Pulmonary artery endothelial cell (primary cell): ENCODE data around the gene CMSS1. TPM values are rescaled to one million over a fixed set of nuclear protein-coding genes. Genes with fewer than 3 reads are reported as not detected.

Experiments
- DNase-seq: peaks from one replicate; pipeline ENCODE4 v3.0.0-alpha.2; 2011; ENCODE audit warnings: low read depth, low spot score
- total RNA-seq: library from RNA; depleted of rRNA; stranded (reverse); fragments of >200 nt; gene quantifications from 2 replicates; pipeline ENCODE4 v1.2.3, GENCODE V29; 2014

CMSS1 gene
- total RNA-seq, 1 donor from 2014 or later = 15.0 TPM

DNA sequence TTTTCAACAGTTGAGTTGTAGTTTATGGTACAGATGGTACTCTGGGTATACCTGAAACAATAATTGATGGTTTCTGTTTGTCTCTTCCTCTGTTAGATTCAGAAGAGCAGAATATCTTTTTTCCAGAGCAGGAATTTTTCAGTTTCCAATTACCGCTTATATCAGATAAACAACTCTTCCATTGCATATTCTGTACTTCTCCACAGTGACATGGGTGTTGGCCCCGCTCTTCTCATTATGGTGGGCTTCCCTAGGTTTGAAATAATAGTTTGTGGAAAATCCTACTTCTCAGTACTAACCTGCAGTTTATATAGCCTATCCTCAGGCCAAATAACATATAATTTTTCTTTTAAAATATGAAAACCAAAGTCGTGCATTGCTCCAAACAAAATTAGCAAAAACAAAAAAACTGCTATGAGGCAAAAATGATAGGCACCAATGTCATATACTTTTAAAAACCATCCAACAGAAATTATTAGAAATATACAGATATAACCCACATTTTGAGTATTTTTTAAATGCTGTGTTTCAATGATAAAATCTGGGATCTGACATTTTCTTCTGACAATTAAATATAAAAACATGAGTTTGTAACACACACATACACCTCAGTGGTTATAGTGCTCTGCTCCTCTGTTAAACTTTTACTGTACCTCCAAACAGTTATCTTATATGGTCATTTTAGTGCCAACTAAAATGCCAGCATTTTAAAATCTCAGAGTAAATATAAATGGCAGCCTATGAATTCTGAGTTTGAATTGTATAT, 56.8 kb downstream of the CMSS1 start:
- no peak for DNase-seq

DNA sequence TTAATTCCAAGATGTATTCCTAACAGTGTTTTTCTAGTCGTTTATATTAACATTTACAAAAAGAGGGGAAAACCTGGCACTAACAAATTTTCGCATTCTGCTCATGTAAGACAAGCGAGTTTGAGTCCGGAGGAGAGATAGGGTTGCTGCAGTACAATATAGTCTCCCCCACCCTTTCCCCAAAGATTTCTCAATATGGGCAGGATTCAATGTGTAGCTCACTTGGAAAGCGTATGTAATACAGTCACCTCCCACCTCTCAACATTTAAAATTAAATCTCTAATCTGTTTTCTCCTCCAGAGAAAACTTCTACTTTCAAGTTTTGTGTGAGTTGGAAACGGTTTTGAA, 57.9 kb downstream of the CMSS1 start:
- DNase-seq = no peak

DNA sequence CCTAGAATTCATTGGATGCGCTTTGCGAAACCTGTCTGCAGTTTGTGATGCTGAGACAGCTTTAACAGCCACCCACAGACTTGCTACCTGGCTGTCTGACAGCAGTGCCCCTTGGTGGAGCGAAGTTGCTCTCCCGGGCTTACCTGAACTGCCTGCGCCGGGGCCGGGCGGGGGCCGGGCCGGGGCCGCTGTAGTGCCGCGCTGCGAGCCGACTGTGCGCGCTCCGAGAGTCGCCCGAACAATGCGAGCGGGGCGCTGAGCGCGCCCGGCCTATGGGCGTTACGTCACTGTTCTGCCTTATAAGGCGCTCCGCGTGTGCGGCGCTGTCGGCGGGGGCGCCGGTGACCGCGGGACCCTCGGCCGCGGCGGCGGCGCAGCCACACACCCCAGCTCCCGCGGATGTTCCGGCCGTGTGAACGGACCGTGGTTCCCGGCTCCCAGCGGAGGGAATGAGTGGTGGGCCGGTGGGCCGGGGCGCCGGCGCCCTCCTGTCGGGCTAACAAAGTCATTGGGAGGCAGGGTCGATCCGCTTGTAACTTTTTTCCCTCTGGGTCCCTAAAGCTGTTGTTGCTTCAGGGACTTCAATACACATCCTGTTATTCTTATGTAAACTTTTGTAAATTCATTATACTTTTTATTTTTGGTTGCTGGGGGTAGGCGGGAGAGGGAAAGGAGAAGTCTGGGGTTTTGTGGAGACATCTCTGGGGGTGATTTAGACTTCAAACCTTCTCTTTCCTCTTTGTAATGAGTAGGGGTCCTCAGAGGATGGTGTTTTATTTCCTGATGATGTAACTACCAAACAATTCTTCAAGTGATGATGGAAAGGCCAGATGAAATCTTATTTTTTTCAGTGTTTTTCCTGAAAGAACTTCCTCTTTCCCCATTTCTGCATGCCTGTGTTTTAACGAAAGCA, 58.5 kb downstream of the CMSS1 start:
- DNase-seq = peak; percentile 43

DNA sequence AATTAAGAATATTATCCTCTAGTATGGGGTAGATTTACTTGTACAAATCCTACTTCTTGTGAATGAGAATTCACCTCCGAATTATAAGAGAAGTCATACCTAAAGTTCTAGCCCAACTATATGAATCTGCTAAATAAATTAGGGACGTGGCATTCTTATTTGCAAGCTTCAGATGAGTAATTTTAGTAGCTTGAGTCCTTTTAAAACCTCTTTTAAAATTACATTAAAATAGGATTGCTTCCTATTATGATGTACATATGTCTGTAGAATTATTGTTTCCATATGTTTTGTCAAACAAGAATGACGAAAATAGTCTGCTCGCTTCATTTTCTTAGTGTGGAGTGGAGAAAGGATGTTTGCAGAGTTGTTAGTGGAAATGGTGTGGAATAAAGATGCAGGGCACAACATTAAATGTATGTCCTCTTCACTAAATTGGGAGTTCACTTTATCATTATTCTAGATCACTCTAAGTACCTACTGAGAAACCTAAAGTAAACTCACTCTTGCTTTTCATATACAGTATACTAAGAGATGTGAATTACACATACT, 59.4 kb downstream of the CMSS1 start:
- no peak for DNase-seq

DNA sequence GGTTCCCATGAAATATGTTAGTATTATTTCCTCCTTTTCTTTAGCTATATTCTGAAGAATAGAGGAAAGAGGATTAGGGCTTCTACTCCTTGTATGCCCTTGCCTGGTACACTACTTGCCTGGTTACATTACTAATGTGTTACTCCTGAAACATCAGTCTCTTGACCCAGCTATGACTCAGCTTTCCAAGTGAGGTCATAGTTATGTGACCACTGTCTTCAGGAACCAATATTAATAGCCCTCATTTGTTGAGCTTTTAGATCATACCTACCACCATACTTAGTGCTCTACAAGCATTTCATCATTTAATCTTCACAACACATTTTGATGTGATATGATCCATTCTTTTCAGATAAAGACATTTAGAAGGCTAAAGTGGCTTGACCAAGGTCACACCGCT, 60.3 kb downstream of the CMSS1 start:
- DNase-seq = peak; percentile 36

- DNase-seq = no peak
Measured at GRCh38 chr3:99879275-99879674, 61.6 kb downstream of the CMSS1 start.

- DNase-seq = peak; percentile 53
Measured at GRCh38 chr3:99881121-99881524, 63.5 kb downstream of the CMSS1 start.

- DNase-seq = no peak
Measured at GRCh38 chr3:99882436-99883137, 64.9 kb downstream of the CMSS1 start.

DNA sequence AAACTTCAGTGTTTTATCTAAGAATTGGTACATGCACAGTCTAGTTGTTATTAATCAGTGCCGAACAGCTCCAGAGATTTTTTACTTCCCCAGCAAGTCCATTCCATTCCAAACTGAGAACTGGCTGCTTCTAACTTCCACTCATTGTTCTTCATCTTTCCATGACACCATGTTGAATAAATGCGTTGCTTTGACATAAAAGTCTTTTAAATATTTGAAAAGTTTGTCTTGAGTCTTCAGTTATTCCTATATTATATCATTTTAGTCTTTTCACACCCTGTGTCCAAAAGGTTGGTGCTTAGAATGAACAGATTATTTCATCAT, 65.4 kb downstream of the CMSS1 start:
- DNase-seq = no peak

- no peak for DNase-seq
Measured at GRCh38 chr3:99883693-99884092, 66.0 kb downstream of the CMSS1 start.

DNA sequence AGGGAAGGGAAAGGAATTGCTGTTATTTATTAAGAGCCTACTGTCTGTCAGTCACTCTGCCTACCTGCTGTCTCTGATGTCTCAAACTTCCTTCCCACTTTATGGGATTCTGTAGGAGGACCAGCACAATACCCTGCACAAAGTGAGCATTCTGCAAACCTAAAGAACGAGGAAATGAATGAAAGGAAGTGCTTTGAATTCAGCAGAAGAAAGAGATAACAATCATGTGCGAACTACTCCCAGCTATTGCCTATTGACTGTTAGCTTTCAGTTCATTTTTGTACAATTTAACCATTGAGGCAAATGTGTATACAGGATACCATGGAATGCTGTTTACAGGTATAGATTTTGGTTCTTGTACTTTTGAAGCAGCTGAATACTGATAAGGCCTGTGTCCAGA, 66.8 kb downstream of the CMSS1 start:
- no peak for DNase-seq

DNA sequence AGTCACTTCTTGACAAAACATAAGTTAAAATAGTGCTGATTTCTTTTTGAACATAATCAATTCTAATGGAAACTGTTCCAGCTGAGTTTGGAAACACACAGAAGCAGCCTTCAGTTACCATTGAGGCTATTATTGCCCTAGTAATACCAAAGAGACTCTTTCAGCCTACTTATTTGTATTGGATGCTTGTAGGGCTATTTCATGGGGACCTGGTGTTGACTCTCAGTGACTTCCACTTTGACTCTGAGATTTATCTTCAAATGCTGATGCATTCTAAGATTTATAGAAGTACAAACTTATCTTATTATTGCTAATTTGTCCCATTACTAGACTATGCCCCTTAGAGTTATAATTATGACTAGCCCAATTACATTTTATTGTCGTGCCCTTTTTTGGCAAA, 67.4 kb downstream of the CMSS1 start:
- no peak for DNase-seq

GRCh38 chr3:99885851-99886250, 68.2 kb downstream of the CMSS1 start:
- DNase-seq = no peak

- DNase-seq = no peak
Measured at GRCh38 chr3:99891610-99892285, 74.1 kb downstream of the CMSS1 start.

DNA sequence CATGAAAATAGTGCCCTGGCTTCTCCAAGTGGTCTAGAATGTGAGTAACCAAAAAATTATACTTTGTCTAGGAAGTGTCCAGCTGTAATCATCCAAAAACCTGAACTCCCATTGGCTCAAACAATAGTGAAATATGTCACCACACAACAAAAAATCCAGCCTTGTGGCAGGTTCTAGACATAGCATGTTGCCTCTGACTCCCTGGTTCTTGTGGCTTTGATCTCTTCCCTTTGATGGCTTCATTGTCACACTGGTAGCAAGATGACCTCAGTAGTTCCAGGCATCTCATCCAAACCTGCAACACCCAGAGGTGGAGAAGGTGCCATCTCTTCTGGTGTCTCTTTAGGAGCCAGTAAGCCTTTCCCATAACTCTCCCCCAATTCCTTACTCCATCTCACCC, 74.7 kb downstream of the CMSS1 start:
- no peak for DNase-seq

- no peak for DNase-seq
Measured at GRCh38 chr3:99895131-99895696, 77.6 kb downstream of the CMSS1 start.

- peak; percentile 51 for DNase-seq
Measured at GRCh38 chr3:99895703-99896441, 78.2 kb downstream of the CMSS1 start.

- DNase-seq = no peak
Measured at GRCh38 chr3:99896482-99896881, 78.8 kb downstream of the CMSS1 start.

GRCh38 chr3:99899603-99900002, 81.9 kb downstream of the CMSS1 start:
- no peak for DNase-seq

DNA sequence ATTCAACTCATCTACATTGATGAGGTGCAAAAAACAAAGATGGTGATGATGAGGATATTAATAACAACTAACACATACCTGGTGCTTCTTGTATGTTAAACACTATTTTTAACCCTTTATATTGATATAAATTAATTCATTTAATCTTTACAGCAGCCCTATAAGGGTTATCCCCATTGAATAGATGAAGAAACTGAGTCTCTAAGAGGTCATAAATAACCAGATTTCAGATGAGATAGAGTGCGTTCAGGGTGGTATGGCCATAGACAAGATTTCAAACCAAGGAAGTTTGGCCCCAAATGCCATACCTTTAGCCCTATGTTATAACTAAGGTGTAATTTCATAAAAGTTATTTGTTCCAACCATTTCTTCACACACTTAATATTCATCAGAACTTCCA, 82.6 kb downstream of the CMSS1 start:
- no peak for DNase-seq
